Activated CD4-positive, alpha-beta T cell treated with anti-CD3 and anti-CD28 coated beads for 48 hours (primary cell): ENCODE data around the gene MFRP.
A peak's percentile ranks its signal among the peaks of the same experiment; 100 is the strongest.

Experiments used
- DNase-seq: peaks from one replicate; pipeline ENCODE4 v3.0.0-alpha.2; 2020

MFRP gene

GRCh38 chr11:119355091-119355843 is 8.8 kb upstream of the MFRP start:
- no peak for DNase-seq

GRCh38 chr11:119352857-119353260 is 6.4 kb upstream of the MFRP start:
- DNase-seq = no peak

- no peak for DNase-seq
Measured at GRCh38 chr11:119351232-119351631, 4.7 kb upstream of the MFRP start.

- DNase-seq = no peak
Measured at GRCh38 chr11:119350302-119350701, 3.8 kb upstream of the MFRP start.

GRCh38 chr11:119347940-119348605 is 1.6 kb upstream of the MFRP start:
- no peak for DNase-seq

GRCh38 chr11:119347242-119347641 is 737 bp upstream of the MFRP start:
- no peak for DNase-seq

- DNase-seq = no peak
Measured at GRCh38 chr11:119345685-119346084, 820 bp downstream of the MFRP start.

- DNase-seq = no peak
Measured at GRCh38 chr11:119344291-119345010, 2.1 kb downstream of the MFRP start.

- no peak for DNase-seq
Measured at GRCh38 chr11:119343726-119344125, 2.8 kb downstream of the MFRP start.

- DNase-seq = no peak
Measured at GRCh38 chr11:119342362-119343130, 4.0 kb downstream of the MFRP start.

GRCh38 chr11:119342023-119342300 is 4.5 kb downstream of the MFRP start:
- DNase-seq = no peak

- DNase-seq = no peak
Measured at GRCh38 chr11:119341222-119342022, 5.1 kb downstream of the MFRP start.

GRCh38 chr11:119340335-119341221 is 5.9 kb downstream of the MFRP start, which contains the start of gene C1QTNF5:
Gene C1QTNF5, minus strand, starts transcription at chr11:119340883. Its CDS starts 486 bp downstream, at chr11:119340397.
- no peak for DNase-seq

- DNase-seq = peak; percentile 60
Measured at GRCh38 chr11:119339589-119340334, 6.7 kb downstream of the MFRP start.

- DNase-seq = no peak
Measured at GRCh38 chr11:119338965-119339588, 7.4 kb downstream of the MFRP start.

GRCh38 chr11:119338318-119338890 is 8.1 kb downstream of the MFRP start:
- peak; percentile 81 for DNase-seq

- DNase-seq = no peak
Measured at GRCh38 chr11:119337581-119338317, 8.8 kb downstream of the MFRP start.

GRCh38 chr11:119336744-119337469 is 9.6 kb downstream of the MFRP start:
- DNase-seq = no peak
